BLaER1 treated with 17β-estradiol and CSF1 and Interleukin-3, amounts not matched to agents 10 nM and 100 nM (cell line): ENCODE results near the gene CDK5.

ENCODE experiments used
- H3K27ac ChIP-seq, 11 experiments: shearing (Covaris generic); formaldehyde crosslinking; 2 replicates each; pipeline ENCODE4 v1.8.1; 2022
- H3K27me3 ChIP-seq, 11 experiments: shearing (Covaris generic); formaldehyde crosslinking; 2 replicates each; pipeline ENCODE4 v1.8.1; 2022
- H3K36me3 ChIP-seq, 11 experiments: shearing (Covaris generic); formaldehyde crosslinking; 2 replicates each; pipeline ENCODE4 v1.8.1; 2022
- H3K4me1 ChIP-seq, 10 experiments: shearing (Covaris generic); formaldehyde crosslinking; 2 replicates each; pipeline ENCODE4 v1.8.1; 2022
- H3K4me2 ChIP-seq, 11 experiments: shearing (Covaris generic); formaldehyde crosslinking; 2 replicates each; pipeline ENCODE4 v1.8.1; 2022
- H3K4me3 ChIP-seq, 10 experiments: shearing (Covaris generic); formaldehyde crosslinking; 2 replicates each; pipeline ENCODE4 v1.8.1; 2022
- H3K9ac ChIP-seq, 11 experiments: shearing (Covaris generic); formaldehyde crosslinking; 2 replicates each; pipeline ENCODE4 v1.8.1; 2022
- H3K9me3 ChIP-seq, 11 experiments: shearing (Covaris generic); formaldehyde crosslinking; replicated peaks in 1 of 11; 2 replicates each; pipeline ENCODE4 v1.8.1; 2022
- H4K20me1 ChIP-seq, 11 experiments: shearing (Covaris generic); formaldehyde crosslinking; 2 replicates each; pipeline ENCODE4 v1.8.1; 2022
- Cebpa-rat ChIP-seq, 11 experiments: shearing (Covaris generic); IDR thresholded peaks; 2 replicates each; pipeline ENCODE4 v1.8.1; 2022

CDK5 gene

GRCh38 chr7:151065516-151065915 is 7.8 kb upstream of the CDK5 start:
- H3K9ac ChIP-seq = peak overlapping the region in 1 of 11 experiments; percentile 5; a peak in 1 of 22 replicates
- no peak for TF ChIP-seq Cebpa-rat (IDR thresholded peaks at IDR 0.05)
- no peaks in the 10 kb centered on the region for H3K27me3 ChIP-seq
- no peaks in the 10 kb centered on the region for H3K9me3 ChIP-seq
- peaks cover 16 to 21% (median 17%) of the 10 kb centered on the region in 10 experiments for H3K4me1 ChIP-seq
- no peak overlapping the region for H3K4me2 ChIP-seq
- H3K4me3 ChIP-seq = no peak overlapping the region
- H4K20me1 ChIP-seq = peaks cover 17 to 95% (median 52%) of the 10 kb centered on the region in 11 experiments; a peak in 20 of 22 replicates
- peak overlapping the region in 2 of 11 experiments; percentile 7 to 35; a peak in 3 of 22 replicates for H3K27ac ChIP-seq
- H3K36me3 ChIP-seq = peaks cover 66 to 88% (median 84%) of the 10 kb centered on the region in 11 experiments

- Histone ChIP-seq H3K27me3 (no peaks in the 10 kb centered on the region), H4K20me1 (peaks cover 22 to 95% (median 52%) of the 10 kb centered on the region in 11 experiments; a peak in 20 of 22 replicates), H3K36me3 (peaks cover 61 to 83% (median 79%) of the 10 kb centered on the region in 11 experiments), H3K9ac (no peak overlapping the region), H3K27ac (0 out of 22 replicates have a peak overlapping the region, but pooled peaks of 1 of the 11 experiments have one; percentile 7), H3K4me1 (peaks cover 18 to 23% (median 20%) of the 10 kb centered on the region in 10 experiments), H3K9me3 (no peaks in the 10 kb centered on the region), H3K4me3 (no peak overlapping the region), H3K4me2 (no peak overlapping the region)
- no peak for TF ChIP-seq Cebpa-rat (IDR thresholded peaks at IDR 0.05)
Observed at GRCh38 chr7:151064993-151065392, 7.3 kb upstream of the CDK5 start.

DNA sequence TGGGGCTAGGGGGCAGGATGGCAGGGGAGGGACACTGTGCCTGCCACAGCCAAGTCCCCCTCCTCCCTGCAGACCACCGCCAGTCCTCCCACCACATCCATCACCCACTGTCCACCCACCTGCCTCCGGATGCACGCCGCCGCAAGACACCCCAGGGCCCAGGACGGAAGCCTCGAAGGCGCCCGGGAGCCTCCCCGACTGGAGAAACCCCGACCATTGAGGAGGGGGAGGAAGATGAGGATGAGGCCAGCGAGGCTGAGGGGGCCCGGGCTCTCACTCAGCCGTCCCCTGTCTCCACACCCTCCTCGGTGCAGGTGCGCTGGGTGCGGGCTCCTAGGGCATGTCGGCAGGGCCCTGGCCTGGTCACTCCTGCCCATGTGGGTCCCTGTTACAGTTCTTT is 6.8 kb upstream of the CDK5 start:
- peaks cover 18 to 23% (median 20%) of the 10 kb centered on the region in 10 experiments for H3K4me1 ChIP-seq
- H3K27me3 ChIP-seq = no peaks in the 10 kb centered on the region
- H4K20me1 ChIP-seq = peaks cover 22 to 90% (median 50%) of the 10 kb centered on the region in 11 experiments; a peak in 20 of 22 replicates
- no peak overlapping the region for H3K4me2 ChIP-seq
- H3K36me3 ChIP-seq = peaks cover 55 to 78% (median 73%) of the 10 kb centered on the region in 11 experiments
- H3K4me3 ChIP-seq = no peak overlapping the region
- TF ChIP-seq Cebpa-rat (IDR thresholded peaks at IDR 0.05) = no peak
- no peak overlapping the region for H3K27ac ChIP-seq
- no peak overlapping the region for H3K9ac ChIP-seq
- no peaks in the 10 kb centered on the region for H3K9me3 ChIP-seq

DNA sequence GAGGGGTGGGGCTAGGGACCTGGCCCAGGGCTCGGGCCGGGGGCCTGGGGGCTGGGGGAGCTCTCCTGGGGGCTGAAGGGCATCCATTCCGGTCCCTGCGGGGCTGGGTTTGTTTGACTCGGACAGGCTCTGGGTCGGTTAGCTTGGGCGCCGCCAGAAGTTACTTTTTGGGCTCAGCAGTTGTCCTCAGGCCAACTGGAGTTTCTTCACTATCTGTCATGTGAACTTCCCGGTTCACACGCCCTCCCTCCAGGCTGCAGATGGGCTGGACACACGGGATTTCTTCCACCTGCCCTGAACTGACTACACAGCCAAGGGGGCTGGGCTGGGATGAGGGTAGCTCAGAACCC is 5.5 kb upstream of the CDK5 start:
- Histone ChIP-seq H3K4me3 (no peak overlapping the region), H3K27me3 (no peaks in the 10 kb centered on the region), H4K20me1 (peaks cover 22 to 79% (median 46%) of the 10 kb centered on the region in 11 experiments; a peak in 20 of 22 replicates), H3K27ac (no peak overlapping the region), H3K9me3 (no peaks in the 10 kb centered on the region), H3K36me3 (peaks cover 43 to 65% (median 61%) of the 10 kb centered on the region in 11 experiments), H3K4me1 (peaks cover 28 to 34% (median 31%) of the 10 kb centered on the region in 10 experiments), H3K9ac (0 out of 22 replicates have a peak overlapping the region, but pooled peaks of 1 of the 11 experiments have one; percentile 19), H3K4me2 (no peak overlapping the region)
- no peak for TF ChIP-seq Cebpa-rat (IDR thresholded peaks at IDR 0.05)

DNA sequence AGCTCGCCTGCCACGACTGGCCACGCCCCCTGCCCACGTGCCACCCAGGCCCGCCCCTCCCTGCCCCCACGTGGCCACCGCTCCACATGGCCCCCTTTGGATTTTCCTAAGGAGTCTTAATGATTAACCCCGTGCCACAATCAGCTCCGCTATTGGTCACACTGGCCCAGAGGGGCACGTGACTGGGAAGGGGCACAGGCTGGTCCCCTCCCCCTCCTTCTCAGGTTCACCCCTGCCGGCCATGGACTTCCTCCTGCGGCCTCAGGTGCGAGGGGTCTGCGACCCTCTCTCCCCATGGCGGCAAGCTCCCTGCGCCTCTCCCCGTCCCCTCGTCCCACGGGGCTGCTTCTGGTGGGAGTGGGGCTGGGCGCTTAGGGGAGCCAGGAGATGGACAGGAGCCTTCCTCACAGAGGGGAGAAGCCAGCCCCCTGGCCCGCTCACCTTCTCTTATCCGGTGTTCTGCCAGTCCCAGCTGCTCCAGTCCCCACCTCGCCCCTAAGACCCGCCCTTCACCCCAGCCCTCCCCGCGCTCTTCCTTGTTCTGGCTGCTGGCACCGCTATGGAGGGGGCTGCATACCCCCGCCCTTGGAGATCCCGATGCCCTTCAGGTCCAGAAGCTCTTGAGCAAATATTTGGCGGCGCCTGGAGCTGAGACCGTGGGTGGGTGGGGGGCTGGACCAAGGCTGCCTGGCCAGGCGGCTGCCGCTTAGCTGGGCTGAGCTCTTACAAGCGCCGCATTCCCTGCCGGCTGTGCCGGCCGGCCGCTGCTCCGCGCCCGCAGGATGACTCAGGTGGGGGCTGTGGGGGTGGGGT is 4.9 kb upstream of the CDK5 start:
- H4K20me1 ChIP-seq = peaks cover 22 to 74% (median 44%) of the 10 kb centered on the region in 11 experiments; a peak in 20 of 22 replicates
- H3K9ac ChIP-seq = no peak overlapping the region
- no peak for TF ChIP-seq Cebpa-rat (IDR thresholded peaks at IDR 0.05)
- no peaks in the 10 kb centered on the region for H3K27me3 ChIP-seq
- H3K4me3 ChIP-seq = no peak overlapping the region
- H3K36me3 ChIP-seq = peaks cover 37 to 59% (median 55%) of the 10 kb centered on the region in 11 experiments
- peak overlapping the region in 3 of 11 experiments; percentile 98 to 100 (median 99); a peak in 4 of 22 replicates for H3K4me2 ChIP-seq
- no peaks in the 10 kb centered on the region for H3K9me3 ChIP-seq
- peaks cover 28 to 34% (median 31%) of the 10 kb centered on the region in 10 experiments for H3K4me1 ChIP-seq
- peak overlapping the region in 2 of 11 experiments; percentile 18 to 23; a peak in 1 of 22 replicates for H3K27ac ChIP-seq

- Histone ChIP-seq H3K9me3 (no peaks in the 10 kb centered on the region), H3K4me2 (peak overlapping the region; percentile 87 to 100 (median 97); a peak in 18 of 22 replicates), H3K4me1 (peaks cover 30 to 38% (median 35%) of the 10 kb centered on the region in 10 experiments), H3K36me3 (peaks cover 32 to 54% (median 49%) of the 10 kb centered on the region in 11 experiments), H4K20me1 (peaks cover 22 to 69% (median 43%) of the 10 kb centered on the region in 11 experiments; a peak in 20 of 22 replicates), H3K9ac (peak overlapping the region in 7 of 11 experiments; percentile 84 to 88 (median 88); a peak in 6 of 22 replicates), H3K27me3 (no peaks in the 10 kb centered on the region), H3K27ac (peak overlapping the region in 3 of 11 experiments; percentile 60 to 88 (median 84); a peak in 5 of 22 replicates), H3K4me3 (peak overlapping the region in 2 of 10 experiments; percentile 93; a peak in 3 of 20 replicates)
- TF ChIP-seq Cebpa-rat (IDR thresholded peaks at IDR 0.05) = no peak
Observed at GRCh38 chr7:151062111-151062398, 4.4 kb upstream of the CDK5 start.

- Histone ChIP-seq H3K4me3 (peak overlapping the region; percentile 76 to 97 (median 88)), H3K4me1 (peaks cover 36 to 44% (median 41%) of the 10 kb centered on the region in 10 experiments), H3K9me3 (no peaks in the 10 kb centered on the region), H3K9ac (peak overlapping the region; percentile 79 to 88 (median 85)), H3K4me2 (peak overlapping the region; percentile 87 to 100 (median 97)), H3K36me3 (peaks cover 26 to 48% (median 43%) of the 10 kb centered on the region in 11 experiments), H4K20me1 (peaks cover 22 to 63% (median 40%) of the 10 kb centered on the region in 11 experiments; a peak in 20 of 22 replicates), H3K27ac (peak overlapping the region; percentile 12 to 89 (median 81); a peak in 20 of 22 replicates), H3K27me3 (no peaks in the 10 kb centered on the region)
- no peak for TF ChIP-seq Cebpa-rat (IDR thresholded peaks at IDR 0.05)
Observed at GRCh38 chr7:151061213-151062110, 3.8 kb upstream of the CDK5 start.

DNA sequence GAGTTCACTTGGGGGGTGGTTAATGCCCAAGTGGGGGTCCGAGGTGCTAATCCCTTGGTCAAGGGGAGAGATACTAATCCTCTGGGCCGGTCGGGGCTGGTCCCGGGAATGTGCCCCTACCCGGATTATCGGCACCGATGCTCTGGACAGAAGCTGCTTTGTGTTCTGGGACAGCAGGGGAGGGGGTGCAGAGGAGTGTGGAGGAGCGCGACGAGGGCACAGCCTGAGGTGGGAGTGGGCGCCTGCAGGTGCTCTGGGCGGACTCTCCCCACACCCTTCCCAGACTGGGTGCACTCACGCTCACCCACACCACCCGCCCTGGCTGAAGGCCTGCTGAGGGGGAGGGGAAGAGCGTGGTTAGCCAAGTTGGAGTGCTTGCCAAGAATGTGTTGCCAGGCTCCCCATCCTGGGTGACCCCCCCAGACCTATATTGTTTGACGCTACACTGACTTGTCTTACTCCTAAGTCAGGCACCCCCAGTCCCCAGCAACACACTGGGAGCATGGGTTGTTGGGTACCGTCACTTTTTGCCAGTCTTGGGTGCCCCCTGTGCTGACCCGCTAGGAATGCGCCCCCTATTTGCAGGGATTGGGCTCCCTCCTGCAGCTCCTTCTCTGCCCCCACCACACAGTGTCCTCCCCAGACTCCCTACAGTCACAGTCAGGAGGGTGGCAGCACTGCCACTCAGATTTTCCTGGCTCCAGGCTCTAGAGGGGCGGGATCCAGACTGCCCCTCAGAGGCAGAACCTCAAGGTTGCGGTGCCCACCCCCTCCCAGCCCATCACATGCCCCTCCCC is 2.9 kb upstream of the CDK5 start:
- peaks cover 39 to 49% (median 44%) of the 10 kb centered on the region in 10 experiments for H3K4me1 ChIP-seq
- no peaks in the 10 kb centered on the region for H3K27me3 ChIP-seq
- peaks cover 17 to 39% (median 35%) of the 10 kb centered on the region in 11 experiments for H3K36me3 ChIP-seq
- no peaks in the 10 kb centered on the region for H3K9me3 ChIP-seq
- peak overlapping the region; percentile 79 to 88 (median 85) for H3K9ac ChIP-seq
- peak overlapping the region; percentile 87 to 100 (median 97) for H3K4me2 ChIP-seq
- peaks cover 22 to 55% (median 32%) of the 10 kb centered on the region in 11 experiments; a peak in 20 of 22 replicates for H4K20me1 ChIP-seq
- peak overlapping the region; percentile 76 to 97 (median 88) for H3K4me3 ChIP-seq
- peak overlapping the region in 10 of 11 experiments; percentile 70 to 90 (median 84); a peak in 21 of 22 replicates for H3K27ac ChIP-seq
- TF ChIP-seq Cebpa-rat (IDR thresholded peaks at IDR 0.05) = no peak
